ENCODE measurements around the gene DYSF.

DYSF gene

GRCh38 chr2:71715951-71716696 is 262.8 kb downstream of the DYSF start:
- DNase-seq, result no peak

DNA sequence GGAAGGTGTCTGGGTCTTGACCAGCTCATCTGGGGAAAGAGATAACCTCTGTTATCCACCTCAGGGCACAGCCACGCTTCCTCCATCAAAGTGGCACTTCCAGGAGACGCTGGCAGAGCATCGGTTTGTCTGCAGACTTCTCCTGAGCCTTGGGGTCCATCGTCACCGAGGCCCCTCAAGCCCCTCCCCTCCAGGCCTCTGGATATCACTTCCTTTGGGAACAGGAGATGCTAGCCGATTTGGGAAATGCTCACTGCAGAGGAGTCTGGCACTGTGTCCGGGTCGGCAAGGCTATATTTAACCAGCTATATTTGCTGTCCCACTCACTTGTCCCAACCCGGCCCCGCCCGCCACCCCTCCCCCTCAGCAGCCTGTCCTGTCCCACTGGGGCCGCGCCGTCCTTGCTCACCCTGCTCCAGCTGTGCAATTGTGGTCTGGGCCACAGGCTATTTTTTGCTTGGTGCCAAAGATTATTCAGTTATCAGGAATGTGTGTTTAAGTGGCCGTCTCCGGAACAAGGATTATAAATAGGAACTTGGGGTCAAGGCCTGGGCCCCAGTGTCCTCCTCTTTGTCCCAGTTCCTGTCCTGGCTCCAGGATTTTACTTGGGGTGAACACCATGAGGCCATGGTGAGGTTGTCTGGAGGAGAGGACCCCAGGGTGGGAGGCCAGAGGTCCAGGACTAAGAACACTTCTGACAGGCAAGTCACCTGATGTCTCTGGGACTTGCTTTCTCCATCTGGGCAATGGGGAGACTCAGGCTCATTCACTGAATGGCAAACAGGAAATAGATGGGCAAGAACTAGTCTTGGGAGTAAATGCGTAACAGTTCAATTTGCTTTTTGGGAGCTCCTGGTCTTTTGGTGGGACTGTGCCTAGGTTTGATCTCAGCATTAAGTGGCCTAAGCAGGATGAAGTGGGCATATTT is 263.6 kb downstream of the DYSF start:
- DNase-seq, result no peak

- no peak for DNase-seq
These were observed 265.3 kb downstream of the DYSF start for GRCh38 chr2:71718686-71719085.

DNA sequence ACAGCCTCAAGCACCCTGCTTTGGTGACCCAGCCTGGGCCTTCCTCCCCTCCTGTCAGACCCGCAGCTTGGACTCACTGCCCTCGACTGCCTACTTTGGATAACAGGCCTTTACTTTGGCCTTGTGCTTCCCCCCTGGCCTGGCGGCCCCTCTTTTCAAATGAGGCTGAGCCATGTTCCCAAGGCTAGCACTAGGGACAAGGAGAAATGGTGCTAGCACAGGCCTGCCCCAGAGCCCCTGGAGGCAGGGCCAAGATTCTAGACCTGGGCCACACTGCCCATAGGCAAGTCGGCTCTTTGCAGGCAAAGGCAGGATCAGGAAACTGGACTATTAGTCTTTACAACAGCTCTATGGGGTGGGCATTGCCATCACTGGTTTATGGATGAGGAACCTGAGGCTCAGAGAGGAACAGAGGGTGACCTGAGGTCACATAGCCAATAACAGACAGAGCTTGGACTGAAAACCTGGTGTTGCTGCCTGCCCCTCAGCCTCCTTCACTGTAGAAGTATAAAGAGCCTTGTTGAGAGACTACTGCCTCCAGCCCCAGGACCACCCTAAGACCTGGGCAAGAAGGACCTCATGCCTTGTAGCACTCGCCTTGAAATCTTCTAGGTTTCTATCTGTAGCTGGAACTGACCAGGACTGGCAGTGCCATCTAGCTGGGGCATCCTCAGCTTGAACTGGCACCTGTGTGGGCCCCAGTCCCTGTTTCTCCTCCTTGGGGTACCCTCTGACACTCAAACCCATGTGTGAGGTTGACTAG is 266.3 kb downstream of the DYSF start:
- no peak for DNase-seq

DNA sequence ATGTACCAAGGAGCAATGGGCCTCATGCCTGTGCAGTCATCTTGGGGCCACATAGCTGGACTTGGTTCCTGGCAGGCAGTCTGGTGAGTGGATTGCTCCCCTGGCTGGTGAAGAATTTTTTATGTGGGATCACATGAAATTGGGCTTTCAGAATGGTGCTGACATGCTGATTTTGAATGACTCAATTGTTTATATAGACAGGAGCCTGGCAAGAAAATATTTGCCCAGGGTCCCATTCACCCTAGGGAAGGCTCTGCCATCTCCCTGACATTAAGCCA is 266.9 kb downstream of the DYSF start:
- no peak for DNase-seq

DNA sequence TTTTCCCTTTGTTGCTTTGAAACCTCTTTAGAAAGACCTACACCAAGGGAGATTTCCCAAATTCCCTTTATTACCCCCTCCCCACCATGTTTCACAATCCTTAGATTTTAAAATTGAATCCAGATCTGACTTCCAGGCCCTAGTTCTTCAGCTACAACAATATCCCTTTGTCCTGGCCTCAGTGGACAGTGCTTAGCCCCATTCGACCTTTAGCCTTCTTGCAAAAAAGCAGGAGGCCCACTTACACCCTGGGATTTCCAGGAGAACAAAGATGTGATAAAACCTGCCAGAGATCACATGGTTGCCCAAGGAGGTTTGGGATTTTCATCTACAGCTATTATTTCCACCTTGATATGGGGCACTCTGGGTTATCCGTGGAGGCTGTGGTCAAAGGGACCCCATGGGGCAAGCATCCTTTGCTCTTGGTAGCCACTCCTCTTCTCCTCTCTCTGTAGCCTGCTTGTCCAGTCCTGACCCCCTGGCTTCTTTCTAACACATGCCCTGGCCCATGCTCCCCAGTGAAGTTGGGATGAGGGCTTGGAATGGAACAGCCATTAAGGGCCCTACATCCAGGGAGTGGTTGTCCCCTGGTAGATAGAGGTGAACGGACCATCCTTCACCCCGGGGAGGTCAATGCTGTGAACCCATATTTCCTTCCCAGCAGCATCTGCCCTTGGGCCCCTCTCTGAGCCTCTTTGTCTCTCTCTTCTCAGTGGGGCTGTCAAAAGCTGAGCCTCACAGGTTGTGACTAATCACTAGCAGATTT is 267.4 kb downstream of the DYSF start:
- no peak for DNase-seq

- DNase-seq, result no peak
These were observed 268.0 kb downstream of the DYSF start for GRCh38 chr2:71721362-71721665.

DNA sequence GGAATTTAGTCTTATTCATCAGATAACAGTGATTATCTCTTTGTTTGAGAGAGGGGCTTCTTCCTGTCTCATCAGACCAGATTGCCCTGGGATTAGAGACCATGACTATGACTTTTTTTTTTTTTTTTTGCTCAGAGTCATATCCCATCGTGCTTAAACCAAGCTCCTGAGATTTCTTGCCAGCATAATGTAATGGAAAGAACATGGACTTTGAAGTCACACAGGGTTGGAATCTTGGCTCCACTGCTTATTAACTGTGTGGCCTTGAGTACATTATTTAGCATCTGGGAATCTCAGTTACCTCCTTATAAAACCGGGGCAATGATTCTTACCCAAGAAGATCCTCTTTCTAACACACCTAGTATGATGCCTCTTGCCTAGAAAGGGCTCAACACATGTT is 268.3 kb downstream of the DYSF start:
- no peak for DNase-seq

DNA sequence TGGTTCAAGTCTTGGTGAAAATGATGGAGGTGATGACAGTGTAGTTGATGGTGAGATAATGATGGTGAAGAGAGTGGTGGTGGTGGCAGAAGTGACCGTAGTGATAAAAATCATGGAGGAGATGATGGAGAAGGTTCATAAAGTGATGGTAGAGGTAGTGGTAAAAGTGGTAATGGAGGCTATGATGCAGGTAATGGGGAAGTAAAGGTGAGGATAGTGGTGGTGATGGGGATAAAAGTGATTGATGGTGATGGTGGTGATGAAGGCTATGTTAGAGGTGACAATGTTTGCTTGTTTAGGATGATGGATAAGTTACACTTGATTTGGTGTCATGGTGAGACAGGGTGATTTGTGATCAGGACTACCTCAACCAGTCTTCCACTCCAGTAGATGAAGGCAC is 268.9 kb downstream of the DYSF start:
- no peak for DNase-seq

- no peak for DNase-seq
These were observed 271.4 kb downstream of the DYSF start for GRCh38 chr2:71724793-71725192.

- no peak for DNase-seq
These were observed 272.5 kb downstream of the DYSF start for GRCh38 chr2:71725836-71726235.

GRCh38 chr2:71727562-71727961 is 274.2 kb downstream of the DYSF start:
- no peak for DNase-seq

DNA sequence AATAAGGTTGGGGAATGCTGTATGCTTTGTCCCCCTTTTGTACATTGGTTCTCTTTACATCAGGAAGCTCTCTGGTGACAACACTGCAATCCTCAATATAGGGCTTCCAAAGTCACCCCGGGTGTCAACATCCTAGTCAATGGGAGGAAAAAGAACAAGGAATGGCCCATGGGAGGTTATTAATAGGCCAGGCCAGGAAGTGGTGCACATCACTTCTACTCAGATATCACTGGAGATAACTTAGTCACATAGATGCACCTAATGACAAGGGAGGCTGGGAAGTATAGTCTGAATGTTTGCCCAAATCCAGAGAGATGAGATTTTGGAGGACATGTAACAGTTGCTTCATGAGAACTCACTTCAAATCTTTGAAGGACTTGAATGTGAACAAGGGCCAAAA is 274.7 kb downstream of the DYSF start:
- DNase-seq, result no peak

DNA sequence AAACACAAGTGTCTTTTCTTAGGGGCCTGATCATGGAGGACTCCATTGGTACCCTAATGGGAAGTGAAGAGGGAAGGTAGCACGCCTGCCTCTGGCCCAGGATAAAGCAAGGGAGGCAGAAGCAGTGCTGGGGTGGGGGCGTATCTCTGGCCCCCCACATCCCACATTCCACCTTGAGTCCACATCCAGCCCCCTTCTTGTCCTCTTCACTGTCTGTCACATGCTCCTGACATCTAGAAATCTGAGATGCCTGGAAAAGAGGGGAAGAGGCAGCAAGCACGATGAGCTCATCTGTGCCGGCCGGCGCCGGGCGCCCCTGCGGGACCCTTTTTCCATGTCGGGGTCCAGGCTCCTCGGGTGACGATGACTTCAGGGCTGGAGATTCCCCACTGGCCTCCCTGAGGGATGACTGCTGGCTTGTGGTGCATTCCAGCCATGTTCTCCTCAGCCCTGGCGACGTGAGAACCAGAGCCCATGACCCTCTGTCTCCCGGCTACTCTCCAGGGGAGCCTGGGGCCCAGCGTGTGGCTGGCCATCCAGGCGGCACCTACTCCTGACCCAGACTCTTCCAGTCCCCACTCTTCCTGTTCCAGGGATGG is 277.5 kb downstream of the DYSF start:
- no peak for DNase-seq

DNA sequence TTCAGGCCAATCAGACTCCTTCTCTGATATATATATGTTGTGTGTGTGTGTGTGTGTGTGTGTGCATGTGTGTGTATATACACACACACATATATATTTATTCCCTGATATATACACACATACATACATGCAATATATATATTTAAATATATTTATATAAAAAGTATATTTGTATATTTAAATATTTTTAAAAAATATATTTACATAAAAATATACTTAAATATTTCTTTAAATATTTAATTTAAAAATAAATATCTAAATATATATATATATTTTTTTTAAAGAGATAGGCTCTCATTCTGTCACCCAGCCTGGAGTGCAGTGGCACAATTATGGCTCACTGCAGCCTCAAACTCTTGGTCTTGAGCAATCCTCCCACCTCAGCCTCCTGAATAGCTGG is 281.3 kb downstream of the DYSF start:
- no peak for DNase-seq

GRCh38 chr2:71735676-71736075 is 282.3 kb downstream of the DYSF start:
- no peak for DNase-seq

Measured in CD4-positive, alpha-beta T cell treated with Interleukin-17A for 4 hours (primary cell).